Neural progenitor cell (in vitro differentiated cells): ENCODE results near the gene TMEM260.

Source experiments
- CTCF ChIP-seq: fragments of 200-600 bp; sonication (generic); IDR thresholded peaks from 2 replicates; pipeline ENCODE4 v1.5.1; 2017; ENCODE audit warnings: antibody characterized with exemption, mild to moderate bottlenecking
- EZH2phosphoT487 ChIP-seq: fragments of 200-600 bp; sonication (generic); IDR thresholded peaks from 2 replicates; pipeline ENCODE4 v1.6.1; 2017; ENCODE audit warnings: antibody characterized with exemption

DNA sequence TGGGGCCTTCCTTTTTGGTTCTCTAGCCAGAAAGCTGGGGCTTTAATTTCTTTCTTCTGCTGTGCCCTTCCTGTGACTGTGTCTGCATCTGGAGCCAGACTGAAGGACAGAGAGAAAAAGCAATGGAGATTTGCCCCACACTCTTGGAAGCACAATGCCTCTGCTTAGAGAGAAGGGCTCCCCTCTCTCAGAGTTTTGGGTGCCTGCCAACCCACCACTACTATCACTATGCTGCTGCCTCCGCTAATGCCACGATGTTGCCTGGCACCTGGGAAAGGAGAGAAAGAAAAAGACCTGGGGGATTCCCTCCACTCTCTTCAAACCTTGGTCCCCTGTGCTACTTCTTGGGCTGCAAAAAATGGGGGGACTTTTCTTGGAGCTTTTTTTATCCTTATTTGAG is 52.6 kb downstream of the TMEM260 start:
- no peak for TF ChIP-seq CTCF
- no peak for TF ChIP-seq EZH2phosphoT487
